HEK293 (cell line): Measurements from ENCODE around the gene SPRY4.

ENCODE experiments used
- EGR2 ChIP-seq: fragments of 450-650 bp; formaldehyde crosslinking; IDR thresholded peaks from 2 replicates; pipeline ENCODE4 v1.5.1; 2016; ENCODE audit warnings: low read depth, missing biosample characterization, missing genetic modification characterization
- FEZF1 ChIP-seq: fragments of 450-650 bp; formaldehyde crosslinking; IDR thresholded peaks from 2 replicates; pipeline ENCODE4 v1.5.1; 2016; ENCODE audit warnings: missing biosample characterization, missing genetic modification characterization
- GLI4 ChIP-seq: fragments of 450-650 bp; formaldehyde crosslinking; IDR thresholded peaks from 2 replicates; pipeline ENCODE4 v1.5.1; 2016; ENCODE audit warnings: missing biosample characterization, missing genetic modification characterization
- IKZF3 ChIP-seq: fragments of 450-650 bp; IDR thresholded peaks from 2 replicates; pipeline ENCODE4 v1.5.0; 2018; ENCODE audit warnings: missing biosample characterization, mild to moderate bottlenecking, missing genetic modification characterization, moderate library complexity
- TRIM28 ChIP-seq: IDR thresholded peaks from 2 replicates; pipeline ENCODE4 v1.6.1; 2011; ENCODE audit warnings: low read length, control low read depth, borderline replicate concordance
- ZBTB21 ChIP-seq: fragments of 450-650 bp; formaldehyde crosslinking; IDR thresholded peaks from 2 replicates; pipeline ENCODE4 v1.5.1; 2017; ENCODE audit warnings: missing biosample characterization, missing genetic modification characterization
- ZEB2 ChIP-seq: fragments of 450-650 bp; formaldehyde crosslinking; IDR thresholded peaks from 2 replicates; pipeline ENCODE4 v1.5.1; 2016; ENCODE audit warnings: missing biosample characterization, missing genetic modification characterization
- ZFHX2 ChIP-seq: fragments of 450-650 bp; formaldehyde crosslinking; conservative IDR thresholded peaks from 2 replicates; pipeline ENCODE4 v1.5.1; 2016; ENCODE audit warnings: missing biosample characterization, missing genetic modification characterization
- ZFP69B ChIP-seq: fragments of 450-650 bp; formaldehyde crosslinking; IDR thresholded peaks from 2 replicates; pipeline ENCODE4 v1.5.1; 2016; ENCODE audit warnings: missing biosample characterization, missing genetic modification characterization
- ZNF146 ChIP-seq: fragments of 450-650 bp; formaldehyde crosslinking; IDR thresholded peaks from 2 replicates; pipeline ENCODE4 v1.5.1; 2016; ENCODE audit warnings: missing biosample characterization, missing genetic modification characterization
- ZNF169 ChIP-seq: fragments of 450-650 bp; formaldehyde crosslinking; IDR thresholded peaks from 2 replicates; pipeline ENCODE4 v1.5.1; 2016; ENCODE audit warnings: missing biosample characterization, missing genetic modification characterization
- ZNF266 ChIP-seq: fragments of 450-650 bp; formaldehyde crosslinking; IDR thresholded peaks from 2 replicates; pipeline ENCODE4 v1.5.1; 2016; ENCODE audit warnings: missing biosample characterization, missing genetic modification characterization, low read depth
- ZNF341 ChIP-seq: fragments of 450-650 bp; formaldehyde crosslinking; IDR thresholded peaks from 2 replicates; pipeline ENCODE4; 2016; ENCODE audit warnings: low read depth, missing biosample characterization, missing genetic modification characterization
- ZNF510 ChIP-seq: fragments of 450-650 bp; formaldehyde crosslinking; IDR thresholded peaks from 2 replicates; pipeline ENCODE4 v1.5.1; 2018; ENCODE audit warnings: mild to moderate bottlenecking, missing genetic modification characterization, missing biosample characterization; ENCODE audit not compliant: insufficient replicate concordance
- ZNF544 ChIP-seq: fragments of 450-650 bp; formaldehyde crosslinking; IDR thresholded peaks from 2 replicates; pipeline ENCODE4 v1.5.0; 2017; ENCODE audit warnings: missing biosample characterization, missing genetic modification characterization
- ZNF549 ChIP-seq: fragments of 450-650 bp; IDR thresholded peaks from 2 replicates; pipeline ENCODE4 v1.5.1; 2018; ENCODE audit warnings: missing biosample characterization, missing genetic modification characterization, mild to moderate bottlenecking, inconsistent platforms, moderate library complexity
- ZNF621 ChIP-seq: fragments of 450-650 bp; formaldehyde crosslinking; IDR thresholded peaks from 2 replicates; pipeline ENCODE4 v1.5.1; 2017; ENCODE audit warnings: missing biosample characterization, missing genetic modification characterization
- TF ChIP-seq, protein P1 (sequence below): fragments of 450-650 bp; formaldehyde crosslinking; IDR thresholded peaks from 2 replicates; pipeline ENCODE4 v1.5.1; 2016; ENCODE audit warnings: missing biosample characterization, missing genetic modification characterization, low read depth
- TF ChIP-seq, protein P2 (sequence below): fragments of 450-650 bp; formaldehyde crosslinking; IDR thresholded peaks from 2 replicates; pipeline ENCODE4 v1.5.1; 2016; ENCODE audit warnings: missing biosample characterization, missing genetic modification characterization
- TF ChIP-seq, protein P3 (sequence below): fragments of 450-650 bp; formaldehyde crosslinking; IDR thresholded peaks from 2 replicates; pipeline ENCODE4 v1.5.1; 2016; ENCODE audit warnings: missing biosample characterization, missing genetic modification characterization
- TF ChIP-seq, protein P4 (sequence below): fragments of 450-650 bp; formaldehyde crosslinking; conservative IDR thresholded peaks from 2 replicates; pipeline ENCODE4 v1.5.1; 2016; ENCODE audit warnings: low read depth, missing biosample characterization, missing genetic modification characterization
- TF ChIP-seq, protein P5 (sequence below): fragments of 450-650 bp; formaldehyde crosslinking; IDR thresholded peaks from 2 replicates; pipeline ENCODE4 v1.5.1; 2016; ENCODE audit warnings: missing biosample characterization, missing genetic modification characterization

Gene SPRY4

DNA sequence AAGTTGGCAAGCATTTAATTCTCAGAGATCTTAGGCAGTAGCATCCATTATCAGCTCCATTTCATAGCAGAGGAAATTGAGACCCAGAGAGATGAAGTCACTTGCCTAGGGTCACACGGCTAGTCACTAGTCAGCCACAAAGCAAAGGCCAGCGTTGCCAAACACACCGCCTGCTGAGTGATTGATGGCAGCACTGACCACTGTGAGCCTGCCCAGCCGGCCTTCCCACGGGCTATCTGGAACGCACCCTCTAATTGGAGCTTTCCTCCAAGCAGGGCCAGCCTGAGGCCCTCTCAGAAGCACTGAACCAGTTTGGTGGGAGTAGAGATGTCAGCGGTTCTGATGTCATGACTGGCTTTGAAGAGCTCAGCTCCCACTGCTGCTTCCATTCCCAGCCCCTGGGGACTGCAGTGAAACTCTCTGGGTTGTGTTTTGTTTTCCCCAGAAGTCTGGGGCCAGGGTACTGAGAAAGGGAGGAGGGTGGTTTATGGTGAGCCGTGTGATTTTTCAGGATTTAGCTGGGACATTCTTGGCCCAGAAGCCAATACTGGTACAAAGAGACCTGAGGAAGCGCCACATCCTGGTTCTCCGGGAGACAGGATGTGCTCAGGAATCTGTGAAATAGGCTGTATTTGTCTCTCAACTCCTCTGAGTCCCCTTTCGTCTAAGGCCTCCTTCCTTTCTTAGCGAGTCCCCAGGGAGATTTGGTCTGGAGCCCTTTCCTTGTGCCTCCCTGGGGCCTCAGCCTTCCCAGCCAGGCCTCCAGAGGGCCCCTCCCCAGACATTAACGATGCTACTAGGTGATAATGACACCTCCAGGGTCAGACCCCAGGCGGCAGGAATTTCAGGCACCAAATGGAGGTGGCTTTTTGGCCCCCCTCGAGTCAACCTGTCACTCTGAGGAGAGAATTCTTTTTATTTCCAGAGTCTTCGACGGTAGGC, 44.5 kb downstream of the SPRY4 start (continued):
- peak; percentile 52; the same call in 1 of the 2 replicates for TF ChIP-seq EGR2 (tag by site-specific recombination)
- peak; percentile 81 for TF ChIP-seq ZFHX2 (tag by site-specific recombination)
- TF ChIP-seq IKZF3 (tag by site-specific recombination), result 0 out of 2 replicates have a peak, but pooled peaks have one; percentile 34
- TF ChIP-seq, protein P1, sequence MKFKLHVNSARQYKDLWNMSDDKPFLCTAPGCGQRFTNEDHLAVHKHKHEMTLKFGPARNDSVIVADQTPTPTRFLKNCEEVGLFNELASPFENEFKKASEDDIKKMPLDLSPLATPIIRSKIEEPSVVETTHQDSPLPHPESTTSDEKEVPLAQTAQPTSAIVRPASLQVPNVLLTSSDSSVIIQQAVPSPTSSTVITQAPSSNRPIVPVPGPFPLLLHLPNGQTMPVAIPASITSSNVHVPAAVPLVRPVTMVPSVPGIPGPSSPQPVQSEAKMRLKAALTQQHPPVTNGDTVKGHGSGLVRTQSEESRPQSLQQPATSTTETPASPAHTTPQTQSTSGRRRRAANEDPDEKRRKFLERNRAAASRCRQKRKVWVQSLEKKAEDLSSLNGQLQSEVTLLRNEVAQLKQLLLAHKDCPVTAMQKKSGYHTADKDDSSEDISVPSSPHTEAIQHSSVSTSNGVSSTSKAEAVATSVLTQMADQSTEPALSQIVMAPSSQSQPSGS, result peak; percentile 74
- peak; percentile 50; the same call in 1 of the 2 replicates for TF ChIP-seq TRIM28
- no peak for TF ChIP-seq ZNF544 (tag by site-specific recombination)
- TF ChIP-seq ZNF510 (tag by site-specific recombination), result no peak
- TF ChIP-seq ZNF621 (tag by site-specific recombination), result peak; percentile 75; the same call in 1 of the 2 replicates
- peak; percentile 37; the same call in 1 of the 2 replicates for TF ChIP-seq FEZF1 (tag by site-specific recombination)
- TF ChIP-seq ZBTB21 (tag by site-specific recombination), result peak; percentile 80
- TF ChIP-seq ZNF549 (tag by site-specific recombination), result no peak
- TF ChIP-seq GLI4 (tag by site-specific recombination), result 0 out of 2 replicates have a peak, but pooled peaks have one; percentile 45
- TF ChIP-seq, protein P2, sequence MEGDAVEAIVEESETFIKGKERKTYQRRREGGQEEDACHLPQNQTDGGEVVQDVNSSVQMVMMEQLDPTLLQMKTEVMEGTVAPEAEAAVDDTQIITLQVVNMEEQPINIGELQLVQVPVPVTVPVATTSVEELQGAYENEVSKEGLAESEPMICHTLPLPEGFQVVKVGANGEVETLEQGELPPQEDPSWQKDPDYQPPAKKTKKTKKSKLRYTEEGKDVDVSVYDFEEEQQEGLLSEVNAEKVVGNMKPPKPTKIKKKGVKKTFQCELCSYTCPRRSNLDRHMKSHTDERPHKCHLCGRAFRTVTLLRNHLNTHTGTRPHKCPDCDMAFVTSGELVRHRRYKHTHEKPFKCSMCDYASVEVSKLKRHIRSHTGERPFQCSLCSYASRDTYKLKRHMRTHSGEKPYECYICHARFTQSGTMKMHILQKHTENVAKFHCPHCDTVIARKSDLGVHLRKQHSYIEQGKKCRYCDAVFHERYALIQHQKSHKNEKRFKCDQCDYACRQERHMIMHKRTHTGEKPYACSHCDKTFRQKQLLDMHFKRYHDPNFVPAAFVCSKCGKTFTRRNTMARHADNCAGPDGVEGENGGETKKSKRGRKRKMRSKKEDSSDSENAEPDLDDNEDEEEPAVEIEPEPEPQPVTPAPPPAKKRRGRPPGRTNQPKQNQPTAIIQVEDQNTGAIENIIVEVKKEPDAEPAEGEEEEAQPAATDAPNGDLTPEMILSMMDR (tag by site-specific recombination), result no peak
- TF ChIP-seq, protein P3, sequence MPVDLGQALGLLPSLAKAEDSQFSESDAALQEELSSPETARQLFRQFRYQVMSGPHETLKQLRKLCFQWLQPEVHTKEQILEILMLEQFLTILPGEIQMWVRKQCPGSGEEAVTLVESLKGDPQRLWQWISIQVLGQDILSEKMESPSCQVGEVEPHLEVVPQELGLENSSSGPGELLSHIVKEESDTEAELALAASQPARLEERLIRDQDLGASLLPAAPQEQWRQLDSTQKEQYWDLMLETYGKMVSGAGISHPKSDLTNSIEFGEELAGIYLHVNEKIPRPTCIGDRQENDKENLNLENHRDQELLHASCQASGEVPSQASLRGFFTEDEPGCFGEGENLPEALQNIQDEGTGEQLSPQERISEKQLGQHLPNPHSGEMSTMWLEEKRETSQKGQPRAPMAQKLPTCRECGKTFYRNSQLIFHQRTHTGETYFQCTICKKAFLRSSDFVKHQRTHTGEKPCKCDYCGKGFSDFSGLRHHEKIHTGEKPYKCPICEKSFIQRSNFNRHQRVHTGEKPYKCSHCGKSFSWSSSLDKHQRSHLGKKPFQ, result peak; percentile 76
- peak; percentile 38 for TF ChIP-seq ZNF341 (tag by site-specific recombination)
- peak; percentile 72 for TF ChIP-seq ZEB2 (tag by site-specific recombination)
- no peak for TF ChIP-seq ZNF266 (tag by site-specific recombination)
- TF ChIP-seq ZNF146 (tag by site-specific recombination), result no peak
- TF ChIP-seq, protein P4, sequence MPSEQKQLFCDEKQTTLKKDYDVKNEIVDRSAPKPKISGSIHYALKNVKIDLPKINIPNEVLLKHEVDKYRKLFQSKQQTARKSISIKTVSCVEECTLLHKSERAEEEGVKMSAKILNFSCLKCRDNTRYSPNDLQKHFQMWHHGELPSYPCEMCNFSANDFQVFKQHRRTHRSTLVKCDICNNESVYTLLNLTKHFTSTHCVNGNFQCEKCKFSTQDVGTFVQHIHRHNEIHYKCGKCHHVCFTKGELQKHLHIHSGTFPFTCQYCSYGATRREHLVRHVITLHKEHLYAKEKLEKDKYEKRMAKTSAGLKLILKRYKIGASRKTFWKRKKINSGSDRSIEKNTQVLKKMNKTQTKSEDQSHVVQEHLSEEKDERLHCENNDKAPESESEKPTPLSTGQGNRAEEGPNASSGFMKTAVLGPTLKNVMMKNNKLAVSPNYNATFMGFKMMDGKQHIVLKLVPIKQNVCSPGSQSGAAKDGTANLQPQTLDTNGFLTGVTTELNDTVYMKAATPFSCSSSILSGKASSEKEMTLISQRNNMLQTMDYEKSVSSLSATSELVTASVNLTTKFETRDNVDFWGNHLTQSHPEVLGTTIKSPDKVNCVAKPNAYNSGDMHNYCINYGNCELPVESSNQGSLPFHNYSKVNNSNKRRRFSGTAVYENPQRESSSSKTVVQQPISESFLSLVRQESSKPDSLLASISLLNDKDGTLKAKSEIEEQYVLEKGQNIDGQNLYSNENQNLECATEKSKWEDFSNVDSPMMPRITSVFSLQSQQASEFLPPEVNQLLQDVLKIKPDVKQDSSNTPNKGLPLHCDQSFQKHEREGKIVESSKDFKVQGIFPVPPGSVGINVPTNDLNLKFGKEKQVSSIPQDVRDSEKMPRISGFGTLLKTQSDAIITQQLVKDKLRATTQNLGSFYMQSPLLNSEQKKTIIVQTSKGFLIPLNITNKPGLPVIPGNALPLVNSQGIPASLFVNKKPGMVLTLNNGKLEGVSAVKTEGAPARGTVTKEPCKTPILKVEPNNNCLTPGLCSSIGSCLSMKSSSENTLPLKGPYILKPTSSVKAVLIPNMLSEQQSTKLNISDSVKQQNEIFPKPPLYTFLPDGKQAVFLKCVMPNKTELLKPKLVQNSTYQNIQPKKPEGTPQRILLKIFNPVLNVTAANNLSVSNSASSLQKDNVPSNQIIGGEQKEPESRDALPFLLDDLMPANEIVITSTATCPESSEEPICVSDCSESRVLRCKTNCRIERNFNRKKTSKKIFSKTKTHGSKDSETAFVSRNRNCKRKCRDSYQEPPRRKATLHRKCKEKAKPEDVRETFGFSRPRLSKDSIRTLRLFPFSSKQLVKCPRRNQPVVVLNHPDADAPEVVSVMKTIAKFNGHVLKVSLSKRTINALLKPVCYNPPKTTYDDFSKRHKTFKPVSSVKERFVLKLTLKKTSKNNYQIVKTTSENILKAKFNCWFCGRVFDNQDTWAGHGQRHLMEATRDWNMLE (tag by site-specific recombination), result 0 out of 2 replicates have a peak, but pooled peaks have one; percentile 12
- TF ChIP-seq, protein P5, sequence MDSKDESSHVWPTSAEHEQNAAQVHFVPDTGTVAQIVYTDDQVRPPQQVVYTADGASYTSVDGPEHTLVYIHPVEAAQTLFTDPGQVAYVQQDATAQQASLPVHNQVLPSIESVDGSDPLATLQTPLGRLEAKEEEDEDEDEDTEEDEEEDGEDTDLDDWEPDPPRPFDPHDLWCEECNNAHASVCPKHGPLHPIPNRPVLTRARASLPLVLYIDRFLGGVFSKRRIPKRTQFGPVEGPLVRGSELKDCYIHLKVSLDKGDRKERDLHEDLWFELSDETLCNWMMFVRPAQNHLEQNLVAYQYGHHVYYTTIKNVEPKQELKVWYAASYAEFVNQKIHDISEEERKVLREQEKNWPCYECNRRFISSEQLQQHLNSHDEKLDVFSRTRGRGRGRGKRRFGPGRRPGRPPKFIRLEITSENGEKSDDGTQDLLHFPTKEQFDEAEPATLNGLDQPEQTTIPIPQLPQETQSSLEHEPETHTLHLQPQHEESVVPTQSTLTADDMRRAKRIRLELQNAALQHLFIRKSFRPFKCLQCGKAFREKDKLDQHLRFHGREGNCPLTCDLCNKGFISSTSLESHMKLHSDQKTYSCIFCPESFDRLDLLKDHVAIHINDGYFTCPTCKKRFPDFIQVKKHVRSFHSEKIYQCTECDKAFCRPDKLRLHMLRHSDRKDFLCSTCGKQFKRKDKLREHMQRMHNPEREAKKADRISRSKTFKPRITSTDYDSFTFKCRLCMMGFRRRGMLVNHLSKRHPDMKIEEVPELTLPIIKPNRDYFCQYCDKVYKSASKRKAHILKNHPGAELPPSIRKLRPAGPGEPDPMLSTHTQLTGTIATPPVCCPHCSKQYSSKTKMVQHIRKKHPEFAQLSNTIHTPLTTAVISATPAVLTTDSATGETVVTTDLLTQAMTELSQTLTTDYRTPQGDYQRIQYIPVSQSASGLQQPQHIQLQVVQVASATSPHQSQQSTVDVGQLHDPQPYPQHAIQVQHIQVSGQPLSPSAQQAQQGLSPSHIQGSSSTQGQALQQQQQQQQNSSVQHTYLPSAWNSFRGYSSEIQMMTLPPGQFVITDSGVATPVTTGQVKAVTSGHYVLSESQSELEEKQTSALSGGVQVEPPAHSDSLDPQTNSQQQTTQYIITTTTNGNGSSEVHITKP (tag by site-specific recombination), result peak; percentile 94
- TF ChIP-seq ZNF169, result no peak
- 0 out of 2 replicates have a peak, but pooled peaks have one; percentile 11 for TF ChIP-seq ZFP69B
